Trophoblast cell (in vitro differentiated cells and primary cell): ENCODE results near the gene LGALS8.

Source experiments
- DNase-seq, 2 donors: peaks; one replicate each; pipeline ENCODE4 v3.0.0-alpha.2; 2016
- H2AFZ ChIP-seq: 2 replicates; pipeline ENCODE4 v1.6.1; 2013; ENCODE audit warnings: low read length, moderate library complexity, mild to moderate bottlenecking; ENCODE audit not compliant: insufficient read depth, poor library complexity
- H2AK5ac ChIP-seq: 2 replicates; pipeline ENCODE4 v1.6.1; 2013; ENCODE audit warnings: mild to moderate bottlenecking, low read length
- H2BK120ac ChIP-seq: 2 replicates; pipeline ENCODE4 v1.6.1; 2013; ENCODE audit warnings: low read length, mild to moderate bottlenecking, moderate library complexity; ENCODE audit not compliant: insufficient read depth, poor library complexity
- H2BK12ac ChIP-seq: 2 replicates; pipeline ENCODE4 v1.6.1; 2013; ENCODE audit warnings: mild to moderate bottlenecking, low read length, moderate library complexity
- H2BK5ac ChIP-seq: 2 replicates; pipeline ENCODE4 v1.6.1; 2013; ENCODE audit warnings: low read length, low read depth, moderate library complexity, mild to moderate bottlenecking; ENCODE audit not compliant: poor library complexity
- H3K14ac ChIP-seq: 2 replicates; pipeline ENCODE4 v1.6.1; 2013; ENCODE audit warnings: mild to moderate bottlenecking, low read length
- H3K18ac ChIP-seq: 2 replicates; pipeline ENCODE4 v1.6.1; 2013; ENCODE audit warnings: mild to moderate bottlenecking, low read length
- H3K23ac ChIP-seq: 2 replicates; pipeline ENCODE4 v1.6.1; 2013; ENCODE audit warnings: low read length
- H3K27ac ChIP-seq: 2 replicates; pipeline ENCODE4 v1.5.1; 2013; ENCODE audit warnings: low read depth, mild to moderate bottlenecking, inconsistent platforms, low read length, moderate library complexity
- H3K27me3 ChIP-seq: 2 replicates; pipeline ENCODE4 v1.6.1; 2013; ENCODE audit warnings: inconsistent platforms, mild to moderate bottlenecking, low read length, moderate library complexity; ENCODE audit not compliant: insufficient read depth
- H3K36me3 ChIP-seq, 2 experiments: 1 replicate in 1 of 2; 2 replicates in 1 of 2; pipeline ENCODE4 v1.6.1; 2013; ENCODE audit warnings: low read length in 2 of 2, mild to moderate bottlenecking in 2 of 2, moderate library complexity in 1 of 2; ENCODE audit not compliant: insufficient read depth in 2 of 2, control insufficient read depth in 1 of 2
- H3K4ac ChIP-seq: 2 replicates; pipeline ENCODE4 v1.6.1; 2013; ENCODE audit warnings: low read depth, mild to moderate bottlenecking, low read length, moderate library complexity
- H3K4me1 ChIP-seq, 2 experiments: 1 replicate in 1 of 2; 2 replicates in 1 of 2; pipeline ENCODE4 v1.6.1; 2013; ENCODE audit warnings: low read length in 2 of 2, mild to moderate bottlenecking in 2 of 2, moderate library complexity in 1 of 2; ENCODE audit not compliant: insufficient read depth in 2 of 2, control insufficient read depth in 1 of 2
- H3K4me2 ChIP-seq: 2 replicates; pipeline ENCODE4 v1.6.1; 2013; ENCODE audit warnings: inconsistent platforms, mild to moderate bottlenecking, low read length, moderate library complexity
- H3K4me3 ChIP-seq: 2 replicates; pipeline ENCODE4 v1.5.1; 2013; ENCODE audit warnings: mild to moderate bottlenecking, low read depth, low read length, inconsistent platforms
- H3K79me1 ChIP-seq: one replicate; pipeline ENCODE4 v1.6.1; 2013; ENCODE audit warnings: low read length
- H3K79me2 ChIP-seq: 2 replicates; pipeline ENCODE4 v1.6.1; 2013; ENCODE audit warnings: low read length, mild to moderate bottlenecking; ENCODE audit not compliant: control insufficient read depth, insufficient read depth, poor library complexity
- H3K9ac ChIP-seq: 2 replicates; pipeline ENCODE4 v1.6.1; 2013; ENCODE audit warnings: mild to moderate bottlenecking, low read length
- H3K9me3 ChIP-seq: 2 replicates; pipeline ENCODE4 v1.6.1; 2013; ENCODE audit warnings: low read depth, mild to moderate bottlenecking, control low read depth, inconsistent platforms, low read length; ENCODE audit not compliant: insufficient read depth
- H4K12ac ChIP-seq: 2 replicates; pipeline ENCODE4 v1.6.1; 2013; ENCODE audit warnings: low read depth, mild to moderate bottlenecking, low read length, moderate library complexity
- H4K8ac ChIP-seq: 2 replicates; pipeline ENCODE4 v1.6.1; 2013; ENCODE audit warnings: low read depth, mild to moderate bottlenecking, low read length, moderate library complexity
- H4K91ac ChIP-seq: one replicate; pipeline ENCODE4 v1.6.1; 2013; ENCODE audit warnings: low read depth, mild to moderate bottlenecking, low read length, moderate library complexity
- WGBS: extraction: QIAGEN DNeasy Blood & Tissue Kit; methylation state at CpG from one replicate; pipeline ENCODE4 v1.1.7; 2013; ENCODE audit warnings: missing lambda C conversion rate; ENCODE audit not compliant: insufficient read length, insufficient coverage; ENCODE audit errors: extremely low coverage; 5-methylcytosine and 5-hydroxymethylcytosine counted together

Gene LGALS8

DNA sequence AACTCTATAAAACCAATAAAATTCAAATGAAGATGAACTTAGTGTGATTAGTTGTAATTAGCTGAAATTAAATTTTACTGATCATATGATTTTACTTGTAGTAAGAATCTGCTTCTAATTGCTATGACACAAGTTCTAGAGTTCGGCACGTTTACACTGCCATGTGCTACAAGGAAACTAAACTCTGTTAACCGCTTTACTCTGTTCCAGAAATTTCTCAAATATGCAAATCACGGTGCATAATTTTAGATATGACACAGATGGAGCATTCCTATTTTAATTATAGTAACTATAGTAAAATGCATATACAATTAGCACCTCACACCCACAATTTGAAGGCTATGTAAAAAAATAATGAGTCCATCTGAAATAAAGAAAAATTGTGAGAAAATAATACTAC is 65.7 kb downstream of the LGALS8 start:
- Histone ChIP-seq H3K4me1 (no peaks in the 10 kb centered on the region), H2AK5ac (no peak overlapping the region), H3K23ac (no peak overlapping the region), H3K4me3 (no peak overlapping the region), H3K4me2 (no peak overlapping the region), H4K8ac (no peak overlapping the region), H3K36me3 (peaks cover 3 to 12% of the 10 kb centered on the region in 2 experiments), H3K4ac (no peak overlapping the region), H3K9ac (no peak overlapping the region), H3K9me3 (no peaks in the 10 kb centered on the region), H2BK12ac (no peak overlapping the region), H3K14ac (no peak overlapping the region), H3K27me3 (no peaks in the 10 kb centered on the region), H2BK120ac (no peak overlapping the region), H4K91ac (no peak overlapping the region), H3K27ac (no peak overlapping the region), H3K18ac (no peak overlapping the region), H4K12ac (no peak overlapping the region), H2BK5ac (no peak overlapping the region), H3K79me2 (no peaks in the 10 kb centered on the region), H2AFZ (no peak overlapping the region), H3K79me1 (no peaks in the 10 kb centered on the region)
- DNase-seq: no peak
- no CpG with 5 or more reads among the region's 4 CpGs for WGBS

DNA sequence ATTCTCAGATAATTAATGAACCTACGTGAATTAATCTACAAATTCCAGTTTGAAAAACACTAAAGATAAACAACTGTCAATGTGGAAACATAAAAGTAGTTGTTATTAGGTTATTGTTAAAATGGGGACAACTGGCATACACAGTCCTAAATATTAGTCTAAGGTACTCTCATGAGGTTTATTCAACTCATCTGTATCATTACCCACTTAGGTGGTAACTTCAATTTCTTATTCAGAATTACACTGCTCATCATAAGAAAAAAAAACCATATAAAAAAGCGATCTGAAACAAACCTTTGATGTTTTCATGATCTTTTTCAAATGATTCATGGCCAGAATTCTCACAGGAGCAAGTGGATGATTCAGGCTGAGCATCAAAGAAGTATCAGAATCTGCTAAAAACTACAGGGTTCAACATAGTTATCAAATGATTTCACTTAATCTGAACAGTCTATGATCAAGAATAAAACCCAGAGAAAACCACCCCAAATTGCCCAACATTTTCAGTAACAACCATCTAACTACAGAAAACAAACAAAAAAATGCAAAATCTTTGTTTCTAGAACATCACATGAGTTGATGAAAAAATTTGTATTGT is 66.9 kb downstream of the LGALS8 start:
- H3K79me2 ChIP-seq: no peaks in the 10 kb centered on the region
- no peak overlapping the region for H3K9ac ChIP-seq
- no peak overlapping the region for H2BK5ac ChIP-seq
- H3K27me3 ChIP-seq: no peaks in the 10 kb centered on the region
- H3K18ac ChIP-seq: no peak overlapping the region
- no peak overlapping the region for H3K4me2 ChIP-seq
- no peaks in the 10 kb centered on the region for H3K79me1 ChIP-seq
- H3K4me3 ChIP-seq: no peak overlapping the region
- no peak overlapping the region for H3K27ac ChIP-seq
- no peak overlapping the region for H2AK5ac ChIP-seq
- no peak overlapping the region for H2BK120ac ChIP-seq
- no peak overlapping the region for H3K4ac ChIP-seq
- H4K12ac ChIP-seq: no peak overlapping the region
- H3K14ac ChIP-seq: no peak overlapping the region
- H3K4me1 ChIP-seq: no peaks in the 10 kb centered on the region
- no peak overlapping the region for H2BK12ac ChIP-seq
- H2AFZ ChIP-seq: no peak overlapping the region
- peaks cover 5 to 10% of the 10 kb centered on the region in 2 experiments for H3K36me3 ChIP-seq
- WGBS: no CpG with 5 or more reads among the region's 2 CpGs
- no peak for DNase-seq
- no peak overlapping the region for H4K8ac ChIP-seq
- H4K91ac ChIP-seq: no peak overlapping the region
- no peak overlapping the region for H3K23ac ChIP-seq
- no peaks in the 10 kb centered on the region for H3K9me3 ChIP-seq

DNA sequence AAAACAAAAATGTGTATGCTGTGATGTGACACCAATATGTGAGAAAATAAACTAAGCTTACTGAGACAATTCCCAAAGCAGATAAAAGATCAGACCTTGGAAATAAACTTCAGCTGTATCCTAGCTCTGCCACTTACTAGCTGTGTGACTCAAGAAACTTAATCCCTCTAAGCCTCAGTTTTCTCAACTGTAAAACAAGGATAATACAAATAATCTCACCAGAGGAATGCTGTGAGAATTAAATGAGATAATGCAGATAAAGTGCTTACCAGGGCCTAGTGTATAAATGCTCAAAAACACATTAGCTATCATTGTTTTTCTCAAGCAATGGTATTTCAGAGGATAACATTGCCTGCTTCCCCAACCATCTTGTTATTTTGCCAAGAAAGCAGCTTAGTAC is 78.4 kb downstream of the LGALS8 start:
- H3K4me1 ChIP-seq: peaks cover 8 to 9% of the 10 kb centered on the region in 2 experiments
- no peak overlapping the region for H3K18ac ChIP-seq
- H4K12ac ChIP-seq: no peak overlapping the region

More for the DNA sequence above, 78.4 kb downstream of the LGALS8 start:
- H3K4ac ChIP-seq: no peak overlapping the region
- H4K8ac ChIP-seq: no peak overlapping the region
- H3K14ac ChIP-seq: no peak overlapping the region
- no peak overlapping the region for H3K27ac ChIP-seq
- H3K23ac ChIP-seq: no peak overlapping the region
- DNase-seq: no peak
- no peaks in the 10 kb centered on the region for H3K27me3 ChIP-seq
- no peak overlapping the region for H2AFZ ChIP-seq
- H3K79me1 ChIP-seq: peaks cover 12% of the 10 kb centered on the region
- peaks cover 6% of the 10 kb centered on the region for H3K79me2 ChIP-seq
- no peak overlapping the region for H2AK5ac ChIP-seq
- no peak overlapping the region for H2BK12ac ChIP-seq
- no peak overlapping the region for H3K4me2 ChIP-seq
- H4K91ac ChIP-seq: no peak overlapping the region
- H3K36me3 ChIP-seq: peaks cover 3 to 12% of the 10 kb centered on the region in 2 experiments
- H3K9me3 ChIP-seq: no peaks in the 10 kb centered on the region
- no peak overlapping the region for H2BK5ac ChIP-seq
- no peak overlapping the region for H3K4me3 ChIP-seq
- no peak overlapping the region for H3K9ac ChIP-seq
- no peak overlapping the region for H2BK120ac ChIP-seq
